HepG2 (cell line): ENCODE data around the gene WDR62. TPM values are rescaled to one million over a fixed set of nuclear protein-coding genes. Genes with fewer than 3 reads are reported as not detected.
A peak's percentile ranks its signal among the peaks of the same experiment; 100 is the strongest.

Experiments used
- ATAC-seq: fragments of 200-7000 bp; cut with Tn5 transposase; 3 replicates; pipeline ENCODE4 v1.9.1; 2020; ENCODE audit warnings: mild to moderate bottlenecking, moderate library complexity
- BruUV-seq: library from RNA; stranded (reverse); fragments of 400-500 nt; replicated peaks from 2 replicates; lab custom pipeline; 2021; lab: Mats Ljungman, UMichigan
- CTCF ChIA-PET: fragments of 300-600 bp; formaldehyde crosslinking; extraction: SDS; loops from one replicate; lab custom pipeline; 2021; ENCODE audit warnings: low total read pairs, inconsistent platforms, low intra/inter-chr PET ratio; lab: Yijun Ruan, JAX
- POLR2A ChIA-PET: fragments of 350-600 bp; sonication (Branson Sonifier 250); formaldehyde crosslinking; loops from one replicate; lab custom pipeline; 2020; ENCODE audit warnings: antibody characterized with exemption, inconsistent platforms; lab: Yijun Ruan, JAX
- DNase-seq: peaks from one replicate; pipeline ENCODE4 v3.0.0-alpha.2; 2015; ENCODE audit warnings: low spot score
- FAIRE-seq: peaks from 3 replicates; lab custom pipeline; 2011; peaks lifted over from hg19 to GRCh38; lab: Jason Lieb, UNC
- H2AFZ ChIP-seq: one replicate; pipeline ENCODE4 v1.6.1; 2011; ENCODE audit warnings: low read length, inconsistent platforms
- H3K27ac ChIP-seq: fragments of 300-600 bp; 3 replicates; pipeline ENCODE4 v1.8.0; 2011; ENCODE audit warnings: mixed run types, mild to moderate bottlenecking, mixed read lengths, low read length, inconsistent platforms; ENCODE audit not compliant: insufficient read depth; ENCODE audit errors: extremely low read length
- H3K27me3 ChIP-seq, 2 experiments: fragments of 200-600 bp in 1 of 2; 2 replicates in 1 of 2; 3 replicates in 1 of 2; pipeline versions ENCODE4 v1.6.0 to v1.8.0; 2011; ENCODE audit warnings: low read length in 2 of 2, mild to moderate bottlenecking in 2 of 2, moderate library complexity in 2 of 2, inconsistent platforms in 1 of 2; ENCODE audit not compliant: insufficient read depth in 2 of 2, control insufficient read depth in 1 of 2
- H3K36me3 ChIP-seq, 2 experiments: fragments of 200-600 bp in 1 of 2; replicated peaks in 1 of 2; 2 replicates in 1 of 2; 3 replicates in 1 of 2; pipeline versions ENCODE4 v1.5.1 to v1.8.0; 2011; ENCODE audit warnings: low read length in 2 of 2, inconsistent platforms in 1 of 2; ENCODE audit not compliant: insufficient read depth in 2 of 2, control insufficient read depth in 1 of 2
- H3K4me1 ChIP-seq: 2 replicates; pipeline ENCODE4 v1.5.1; 2012; ENCODE audit warnings: low read length, inconsistent platforms; ENCODE audit not compliant: insufficient read depth
- H3K4me2 ChIP-seq: 2 replicates; pipeline ENCODE4 v1.6.0; 2011; ENCODE audit warnings: low read depth, low read length, inconsistent platforms
- H3K4me3 ChIP-seq, 3 experiments: fragments of 200-600 bp in 1 of 3; sonication (generic), shearing (Covaris generic) in 1 of 3; replicated peaks in 1 of 3; 2 replicates each; pipeline ENCODE4 v1.5.1; 2011 to 2016; ENCODE audit warnings: low read length in 3 of 3, inconsistent platforms in 2 of 3, low read depth in 2 of 3, mild to moderate bottlenecking in 2 of 3, control low read depth in 1 of 3, mixed read lengths in 1 of 3; ENCODE audit not compliant: insufficient read depth in 1 of 3
- H3K79me2 ChIP-seq: one replicate; pipeline ENCODE4 v1.6.1; 2011; ENCODE audit warnings: low read length, inconsistent platforms; ENCODE audit not compliant: insufficient read depth
- H3K9ac ChIP-seq: 2 replicates; pipeline ENCODE4 v1.6.0; 2011; ENCODE audit warnings: mild to moderate bottlenecking, low read depth, low read length, inconsistent platforms; ENCODE audit not compliant: insufficient read depth
- H3K9me3 ChIP-seq: 2 replicates; pipeline ENCODE4 v1.5.1; 2012; ENCODE audit warnings: mild to moderate bottlenecking, low read length
- H4K20me1 ChIP-seq: 2 replicates; pipeline ENCODE4 v1.6.0; 2011; ENCODE audit warnings: inconsistent platforms, mild to moderate bottlenecking, low read length, moderate library complexity; ENCODE audit not compliant: insufficient read depth
- HNRNPL ChIP-seq: fragments of 200-400 bp; formaldehyde crosslinking; IDR thresholded peaks from 2 replicates; pipeline ENCODE4 v1.6.1; 2017; ENCODE audit warnings: mild to moderate bottlenecking, low read depth, low read length
- NR2F6 ChIP-seq, 2 experiments: IDR thresholded peaks; 2 replicates each; pipeline ENCODE4 v1.6.1; 2016; ENCODE audit warnings: antibody characterized with exemption in 1 of 2, mild to moderate bottlenecking in 1 of 2
- RARG ChIP-seq: sonication (generic); formaldehyde crosslinking; IDR thresholded peaks from 2 replicates; pipeline ENCODE4 v1.4.0; 2020; ENCODE audit warnings: low read depth, mild to moderate bottlenecking, missing genetic modification reagents
- WGBS: methylation state at CpG from one replicate; pipeline ENCODE4 v1.1.6; 2017; ENCODE audit warnings: low lambda C conversion rate; 5-methylcytosine and 5-hydroxymethylcytosine counted together
- in situ Hi-C: cut with HindIII; loops from 2 replicates; pipeline ENCODE4 v1.10.0; 2017; ENCODE audit warnings: low pct_unique_long_range_greater_than_20kb; ENCODE audit not compliant: extremely low pct_ligation_motif_present
- intact Hi-C: fragments of 100-400 bp; cut with micrococcal nuclease; formaldehyde crosslinking; loops from one replicate; pipeline ENCODE4 v1.10.0; 2022; ENCODE audit not compliant: unreplicated experiment
- polyA plus RNA-seq, 8 experiments: library from polyadenylated mRNA; depleted of rRNA in 3 of 8; stranded (reverse) in 7 of 8; unstranded in 1 of 8; fragments of >200 nt; fragmentation: Illumina TruSeq in 4 of 8; extraction: Trizol in 4 of 8; gene quantifications; 2 replicates each; pipeline versions ENCODE4 v1.2.1 to v1.2.3, GENCODE V29; 2011 to 2016; ENCODE audit warnings: low read depth in 4 of 8, missing spikeins in 1 of 8, mixed read lengths in 1 of 8; ENCODE audit not compliant: insufficient read depth in 1 of 8
- total RNA-seq, 5 experiments: library from RNA; depleted of rRNA; stranded (reverse); fragments of >200 nt; fragmentation: Illumina TruSeq; extraction: Trizol; gene quantifications; 2 replicates each; pipeline ENCODE4 v1.2.3, GENCODE V29; 2016; ENCODE audit warnings: low read depth in 1 of 5
- TF ChIP-seq, protein P1 (sequence below): sonication (generic); formaldehyde crosslinking; IDR thresholded peaks from 2 replicates; pipeline ENCODE4 v1.5.1; 2020; ENCODE audit warnings: missing genetic modification reagents, mild to moderate bottlenecking, borderline replicate concordance
- TF ChIP-seq, protein P2 (sequence below): sonication (generic); formaldehyde crosslinking; IDR thresholded peaks from 2 replicates; pipeline ENCODE4 v1.5.0; 2020; ENCODE audit warnings: mild to moderate bottlenecking, missing genetic modification reagents, borderline replicate concordance

The WDR62 gene
- total and polyA plus RNA-seq, 2 of the 13 experiments (the other 11 are each of a cell fraction or from before 2014, with no cell fraction given), result 5.8 to 12.5 TPM

DNA sequence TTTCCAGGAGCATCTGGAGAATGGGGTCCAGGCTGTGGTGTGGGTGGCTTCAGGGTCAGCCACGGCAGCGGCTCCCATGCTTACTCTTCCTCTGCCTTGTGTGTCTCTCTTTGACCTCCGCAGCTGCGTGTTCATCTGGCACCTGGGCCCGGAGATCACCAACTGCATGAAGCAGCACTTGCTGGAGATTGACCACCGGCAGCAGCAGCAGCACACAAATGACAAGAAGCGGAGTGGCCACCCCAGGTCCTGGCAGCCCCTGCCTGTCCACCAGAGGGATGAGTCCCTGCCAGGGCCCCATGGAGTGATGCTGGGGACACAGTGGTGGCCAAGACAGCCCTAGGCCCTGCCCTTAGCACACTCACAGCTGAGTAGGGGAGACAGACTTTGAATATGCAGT lies 37.9 kb downstream of the WDR62 start:
- no CpG with 5 or more reads among the region's 7 CpGs for WGBS
- intact Hi-C loops (no loop called here), in situ Hi-C loops (no loop called here)
- no TSS peak for BruUV-seq
- no peak overlapping the region for H3K4me2 ChIP-seq
- no peaks in the 10 kb centered on the region for H3K27me3 ChIP-seq
- no peaks in the 10 kb centered on the region for H4K20me1 ChIP-seq
- peaks cover 16 to 58% of the 10 kb centered on the region in 2 experiments; a peak in 4 of 5 replicates for H3K36me3 ChIP-seq
- no peak for TF ChIP-seq RARG (CRISPR knock-in tag)
- TF ChIP-seq HNRNPL, result no peak
- TF ChIP-seq NR2F6 (IDR thresholded peaks at IDR 0.05), result no peak
- no peak for TF ChIP-seq NR2F6 (CRISPR knock-in tag; IDR thresholded peaks at IDR 0.05)
- TF ChIP-seq, protein P1, sequence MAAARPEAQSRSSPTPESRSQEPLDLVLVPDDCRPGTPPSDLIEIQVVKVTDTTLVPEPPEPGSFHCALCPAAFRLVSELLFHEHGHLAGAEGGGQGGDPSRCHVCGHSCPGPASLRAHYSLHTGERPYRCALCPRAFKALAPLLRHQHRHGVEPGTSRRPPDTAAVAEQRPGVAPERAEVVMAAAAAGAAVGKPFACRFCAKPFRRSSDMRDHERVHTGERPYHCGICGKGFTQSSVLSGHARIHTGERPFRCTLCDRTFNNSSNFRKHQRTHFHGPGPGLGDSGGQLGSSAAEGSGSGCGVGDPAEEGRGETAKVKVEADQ (CRISPR knock-in tag), result no peak
- TF ChIP-seq, protein P2, sequence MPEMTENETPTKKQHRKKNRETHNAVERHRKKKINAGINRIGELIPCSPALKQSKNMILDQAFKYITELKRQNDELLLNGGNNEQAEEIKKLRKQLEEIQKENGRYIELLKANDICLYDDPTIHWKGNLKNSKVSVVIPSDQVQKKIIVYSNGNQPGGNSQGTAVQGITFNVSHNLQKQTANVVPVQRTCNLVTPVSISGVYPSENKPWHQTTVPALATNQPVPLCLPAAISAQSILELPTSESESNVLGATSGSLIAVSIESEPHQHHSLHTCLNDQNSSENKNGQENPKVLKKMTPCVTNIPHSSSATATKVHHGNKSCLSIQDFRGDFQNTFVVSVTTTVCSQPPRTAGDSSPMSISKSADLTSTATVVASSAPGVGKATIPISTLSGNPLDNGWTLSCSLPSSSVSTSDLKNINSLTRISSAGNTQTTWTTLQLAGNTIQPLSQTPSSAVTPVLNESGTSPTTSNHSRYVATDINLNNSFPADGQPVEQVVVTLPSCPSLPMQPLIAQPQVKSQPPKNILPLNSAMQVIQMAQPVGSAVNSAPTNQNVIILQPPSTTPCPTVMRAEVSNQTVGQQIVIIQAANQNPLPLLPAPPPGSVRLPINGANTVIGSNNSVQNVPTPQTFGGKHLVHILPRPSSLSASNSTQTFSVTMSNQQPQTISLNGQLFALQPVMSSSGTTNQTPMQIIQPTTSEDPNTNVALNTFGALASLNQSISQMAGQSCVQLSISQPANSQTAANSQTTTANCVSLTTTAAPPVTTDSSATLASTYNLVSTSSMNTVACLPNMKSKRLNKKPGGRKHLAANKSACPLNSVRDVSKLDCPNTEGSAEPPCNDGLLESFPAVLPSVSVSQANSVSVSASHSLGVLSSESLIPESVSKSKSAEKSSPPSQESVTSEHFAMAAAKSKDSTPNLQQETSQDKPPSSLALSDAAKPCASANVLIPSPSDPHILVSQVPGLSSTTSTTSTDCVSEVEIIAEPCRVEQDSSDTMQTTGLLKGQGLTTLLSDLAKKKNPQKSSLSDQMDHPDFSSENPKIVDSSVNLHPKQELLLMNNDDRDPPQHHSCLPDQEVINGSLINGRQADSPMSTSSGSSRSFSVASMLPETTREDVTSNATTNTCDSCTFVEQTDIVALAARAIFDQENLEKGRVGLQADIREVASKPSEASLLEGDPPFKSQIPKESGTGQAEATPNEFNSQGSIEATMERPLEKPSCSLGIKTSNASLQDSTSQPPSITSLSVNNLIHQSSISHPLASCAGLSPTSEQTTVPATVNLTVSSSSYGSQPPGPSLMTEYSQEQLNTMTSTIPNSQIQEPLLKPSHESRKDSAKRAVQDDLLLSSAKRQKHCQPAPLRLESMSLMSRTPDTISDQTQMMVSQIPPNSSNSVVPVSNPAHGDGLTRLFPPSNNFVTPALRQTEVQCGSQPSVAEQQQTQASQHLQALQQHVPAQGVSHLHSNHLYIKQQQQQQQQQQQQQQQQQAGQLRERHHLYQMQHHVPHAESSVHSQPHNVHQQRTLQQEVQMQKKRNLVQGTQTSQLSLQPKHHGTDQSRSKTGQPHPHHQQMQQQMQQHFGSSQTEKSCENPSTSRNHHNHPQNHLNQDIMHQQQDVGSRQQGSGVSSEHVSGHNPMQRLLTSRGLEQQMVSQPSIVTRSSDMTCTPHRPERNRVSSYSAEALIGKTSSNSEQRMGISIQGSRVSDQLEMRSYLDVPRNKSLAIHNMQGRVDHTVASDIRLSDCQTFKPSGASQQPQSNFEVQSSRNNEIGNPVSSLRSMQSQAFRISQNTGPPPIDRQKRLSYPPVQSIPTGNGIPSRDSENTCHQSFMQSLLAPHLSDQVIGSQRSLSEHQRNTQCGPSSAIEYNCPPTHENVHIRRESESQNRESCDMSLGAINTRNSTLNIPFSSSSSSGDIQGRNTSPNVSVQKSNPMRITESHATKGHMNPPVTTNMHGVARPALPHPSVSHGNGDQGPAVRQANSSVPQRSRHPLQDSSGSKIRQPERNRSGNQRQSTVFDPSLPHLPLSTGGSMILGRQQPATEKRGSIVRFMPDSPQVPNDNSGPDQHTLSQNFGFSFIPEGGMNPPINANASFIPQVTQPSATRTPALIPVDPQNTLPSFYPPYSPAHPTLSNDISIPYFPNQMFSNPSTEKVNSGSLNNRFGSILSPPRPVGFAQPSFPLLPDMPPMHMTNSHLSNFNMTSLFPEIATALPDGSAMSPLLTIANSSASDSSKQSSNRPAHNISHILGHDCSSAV (CRISPR knock-in tag), result no peak
- DNase-seq (no peak), ATAC-seq (peak; percentile 29; the same call in 1 of the 3 replicates), FAIRE-seq (no peak)
- no peaks in the 10 kb centered on the region for H3K9me3 ChIP-seq
- H3K9ac ChIP-seq, result no peak overlapping the region
- no peaks in the 10 kb centered on the region for H3K79me2 ChIP-seq
- H3K4me3 ChIP-seq, result no peak overlapping the region
- ChIA-PET POLR2A (no interaction called here), CTCF (no interaction called here)
- no peaks in the 10 kb centered on the region for H3K4me1 ChIP-seq
- H2AFZ ChIP-seq, result no peak overlapping the region
- no peak overlapping the region for H3K27ac ChIP-seq
